HG03342 (cell line): ENCODE data around the gene NTF3.

Experiments
- ATAC-seq: cut with Tn5 transposase; IDR thresholded peaks from one replicate; pipeline ENCODE4 v1.9.1; 2021; ENCODE audit warnings: mild to moderate bottlenecking, moderate library complexity; ENCODE audit not compliant: unreplicated experiment

Gene NTF3

DNA sequence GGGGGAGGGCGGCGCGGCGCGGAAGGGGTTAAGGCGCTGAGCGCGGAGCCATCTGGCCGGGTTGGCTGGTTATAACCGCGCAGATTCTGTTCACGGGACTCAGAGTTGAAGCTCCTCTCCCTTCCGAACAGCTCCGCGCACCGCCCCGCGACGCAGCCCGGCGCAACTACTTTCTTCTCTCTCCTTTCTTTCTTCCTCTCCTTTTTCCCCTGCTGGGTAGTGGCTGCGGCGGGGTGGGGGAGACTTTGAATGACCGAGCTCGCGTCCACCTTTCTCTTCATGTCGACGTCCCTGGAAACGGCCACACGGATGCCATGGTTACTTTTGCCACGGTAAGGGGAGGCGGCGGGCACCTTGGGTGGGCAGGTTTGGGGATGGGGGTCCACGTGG, at the start of gene NTF3:
Gene NTF3 (plus strand): TSS at position 98 of the 390 bp plus-strand sequence. CDS start 217 bp downstream, at position 315.
- ATAC-seq, result no peak

DNA sequence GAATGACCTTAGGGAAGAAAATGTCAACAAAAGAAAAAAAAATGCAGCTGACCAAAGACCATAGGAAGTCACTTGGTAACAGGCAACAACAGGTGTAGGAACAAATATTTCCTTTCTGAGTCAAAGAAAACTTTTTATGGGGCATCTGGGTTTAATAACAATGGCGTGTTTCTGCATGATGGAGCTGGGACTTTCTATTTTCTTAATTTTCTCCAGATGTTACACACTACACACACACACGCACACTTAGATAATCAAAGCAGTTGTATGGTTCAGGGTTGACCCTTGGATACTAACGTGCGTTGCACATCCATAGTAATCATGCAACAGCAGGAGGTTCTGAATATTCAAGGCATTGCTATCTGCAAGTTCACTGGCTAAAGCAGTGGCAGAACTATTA, 47.9 kb upstream of the NTF3 start:
- ATAC-seq, result no peak

DNA sequence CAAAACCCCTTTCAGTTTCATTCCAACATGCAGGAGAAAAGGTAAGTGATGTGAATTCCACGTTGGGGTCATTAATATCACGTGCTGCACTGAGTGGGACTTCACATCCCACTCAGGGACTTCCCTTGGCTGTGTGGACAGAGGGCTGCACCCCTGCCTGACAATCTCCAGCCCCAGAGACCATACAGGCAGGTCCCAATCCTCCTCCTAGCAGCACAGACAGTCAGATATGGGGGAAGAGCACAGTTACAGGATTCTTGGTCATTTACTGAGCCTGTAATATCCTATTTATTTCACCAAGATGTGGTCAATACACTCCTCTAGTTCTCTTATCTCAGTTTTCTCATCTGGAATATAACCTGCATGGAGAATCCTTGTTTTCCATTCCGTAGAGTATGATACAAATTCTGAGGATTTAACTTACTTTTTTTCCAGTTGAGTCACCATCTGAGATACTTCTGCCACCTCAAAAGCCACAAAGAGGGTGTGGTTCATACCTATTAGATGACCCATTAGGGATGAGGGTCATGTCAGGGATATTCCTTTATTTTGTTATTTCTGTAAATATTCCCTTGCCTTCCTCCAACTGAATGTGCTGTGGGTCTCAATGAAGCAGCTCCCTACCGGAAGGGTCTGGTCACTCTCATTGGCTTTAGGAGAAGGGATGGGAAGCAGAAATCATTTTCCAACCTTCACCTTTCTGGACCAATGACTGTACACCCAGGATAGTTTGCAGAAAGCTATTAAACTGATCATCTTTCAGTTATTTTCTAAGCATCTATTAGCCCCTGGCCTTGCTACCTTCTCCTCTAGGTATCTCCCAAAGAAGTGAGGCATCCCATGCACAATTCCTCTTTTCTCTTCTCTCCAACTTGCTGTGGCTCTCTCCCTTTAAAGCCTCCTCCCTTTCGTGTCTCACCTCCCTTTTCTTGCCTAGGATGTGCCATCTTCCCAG, 43.0 kb upstream of the NTF3 start:
- ATAC-seq, result no peak

- ATAC-seq, result no peak
These were observed 41.6 kb upstream of the NTF3 start for GRCh38 chr12:5390174-5390799.

GRCh38 chr12:5391653-5392052, 40.3 kb upstream of the NTF3 start:
- no peak for ATAC-seq

- no peak for ATAC-seq
These were observed 38.9 kb upstream of the NTF3 start for GRCh38 chr12:5392961-5393360.

DNA sequence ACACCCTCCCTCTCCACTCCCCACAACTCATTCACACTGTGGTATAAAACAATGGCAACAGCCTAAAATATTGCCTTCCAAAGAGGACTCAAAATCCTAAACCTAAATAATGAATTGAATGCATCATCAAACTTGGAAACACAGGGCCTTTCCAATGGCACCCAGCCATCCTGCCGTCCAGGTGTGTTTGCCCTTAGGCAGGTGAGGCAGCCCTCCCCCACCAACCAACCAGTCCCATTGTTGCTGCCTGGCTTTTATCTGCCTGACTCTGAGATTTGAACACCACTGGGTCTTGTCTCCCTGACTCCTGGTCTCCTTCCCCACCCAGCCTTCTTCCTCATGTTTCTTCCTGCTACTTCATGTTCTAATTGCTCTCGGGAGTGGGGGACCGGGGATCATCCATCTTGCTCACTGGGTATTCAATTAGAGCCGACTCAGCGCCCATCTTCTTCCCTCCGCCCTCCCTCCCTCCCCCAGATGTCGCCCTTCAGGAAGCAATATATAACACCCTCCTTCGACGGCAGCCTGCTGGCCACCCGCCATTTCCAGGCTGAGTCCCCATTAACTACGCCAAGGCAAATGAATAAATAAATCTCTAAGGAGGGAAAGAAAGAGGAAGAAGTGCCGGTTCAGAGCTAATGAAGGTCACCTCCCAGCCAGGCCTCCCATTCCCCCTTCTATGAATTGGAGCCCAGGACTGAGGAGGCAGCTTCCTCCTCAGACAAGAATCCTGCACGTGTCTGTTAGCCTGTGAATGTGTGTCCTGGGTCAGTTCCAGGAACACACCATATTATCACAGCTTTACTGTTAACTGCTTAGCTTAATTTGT, 36.3 kb upstream of the NTF3 start:
- ATAC-seq, result no peak

DNA sequence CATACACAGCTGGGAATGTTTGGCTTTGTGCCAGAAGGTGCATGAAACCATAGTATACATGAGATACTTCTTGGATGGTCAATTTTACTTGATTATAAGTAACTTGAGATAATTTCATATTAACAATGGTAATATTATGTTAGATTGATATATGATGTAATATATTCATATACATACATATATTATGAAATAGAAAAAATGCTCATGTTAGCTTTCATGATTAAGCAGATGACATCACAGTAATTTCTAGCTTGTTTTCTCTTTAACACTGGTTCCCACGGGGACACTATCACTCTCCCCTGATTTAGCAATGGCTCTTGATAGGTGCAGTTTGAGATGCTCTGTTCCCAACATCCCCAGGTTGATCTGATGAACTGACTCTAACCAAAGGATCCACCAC, 35.4 kb upstream of the NTF3 start:
- ATAC-seq, result no peak

DNA sequence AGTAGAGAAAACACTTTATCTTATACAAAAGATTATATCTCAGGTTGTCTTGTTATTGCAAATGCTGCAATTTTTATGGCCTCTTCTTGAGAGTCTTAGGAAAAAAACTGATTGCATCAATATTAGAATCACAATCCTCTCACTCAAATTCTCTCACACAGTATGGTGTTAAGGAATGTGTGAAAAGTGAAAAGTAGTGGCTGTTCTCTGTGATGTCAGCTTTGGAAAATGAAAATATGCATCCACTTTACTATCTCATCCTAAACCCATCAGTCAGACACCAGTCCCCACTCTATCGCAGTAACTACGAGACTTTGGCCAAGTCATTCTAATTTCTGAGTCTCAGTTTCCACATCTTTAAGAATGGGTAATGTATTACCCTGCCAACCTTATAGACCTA, 32.6 kb upstream of the NTF3 start:
- no peak for ATAC-seq

GRCh38 chr12:5402009-5402935, 29.6 kb upstream of the NTF3 start:
- no peak for ATAC-seq

DNA sequence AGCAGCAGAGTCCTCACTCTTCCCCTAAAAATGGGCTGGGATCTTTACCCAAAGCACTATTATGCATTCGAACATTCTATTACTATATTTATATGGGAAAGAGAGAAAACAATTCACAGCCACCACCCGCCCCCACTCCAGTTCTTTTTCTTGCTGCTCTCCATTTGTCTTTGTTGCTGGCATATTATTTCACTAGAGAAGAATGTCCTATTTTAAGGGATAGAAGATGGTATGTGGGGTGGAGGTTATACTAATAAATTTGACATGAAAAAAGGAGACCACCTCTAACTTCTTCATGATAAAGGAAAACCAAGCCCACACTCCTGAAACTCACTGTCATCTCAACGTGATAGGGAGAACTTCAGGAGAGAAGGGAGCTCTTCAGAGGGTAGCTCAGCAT, 28.5 kb upstream of the NTF3 start:
- ATAC-seq, result no peak

- no peak for ATAC-seq
These were observed 24.7 kb upstream of the NTF3 start for GRCh38 chr12:5407034-5407856.

GRCh38 chr12:5409619-5410018, 22.3 kb upstream of the NTF3 start:
- no peak for ATAC-seq

DNA sequence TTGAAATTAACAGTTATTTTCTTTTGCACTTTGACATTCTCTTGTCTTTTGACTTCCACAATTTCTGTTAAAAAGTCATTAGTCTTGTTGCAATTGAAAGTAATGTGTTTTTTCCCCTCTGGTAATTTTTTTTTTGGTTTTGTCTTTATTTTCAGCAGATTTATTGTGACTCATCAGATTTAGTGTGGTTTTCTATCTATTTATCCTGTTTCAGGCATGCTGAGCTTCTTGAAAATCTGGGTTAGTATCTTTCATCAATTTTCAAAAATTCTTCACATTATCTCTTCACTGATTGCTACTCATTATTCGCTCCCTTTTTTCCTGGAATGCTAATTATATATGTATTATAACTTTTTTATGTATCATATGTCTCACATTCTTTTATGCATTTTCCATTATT, 15.3 kb upstream of the NTF3 start:
- ATAC-seq, result no peak

GRCh38 chr12:5417500-5417899, 14.4 kb upstream of the NTF3 start:
- ATAC-seq, result no peak

DNA sequence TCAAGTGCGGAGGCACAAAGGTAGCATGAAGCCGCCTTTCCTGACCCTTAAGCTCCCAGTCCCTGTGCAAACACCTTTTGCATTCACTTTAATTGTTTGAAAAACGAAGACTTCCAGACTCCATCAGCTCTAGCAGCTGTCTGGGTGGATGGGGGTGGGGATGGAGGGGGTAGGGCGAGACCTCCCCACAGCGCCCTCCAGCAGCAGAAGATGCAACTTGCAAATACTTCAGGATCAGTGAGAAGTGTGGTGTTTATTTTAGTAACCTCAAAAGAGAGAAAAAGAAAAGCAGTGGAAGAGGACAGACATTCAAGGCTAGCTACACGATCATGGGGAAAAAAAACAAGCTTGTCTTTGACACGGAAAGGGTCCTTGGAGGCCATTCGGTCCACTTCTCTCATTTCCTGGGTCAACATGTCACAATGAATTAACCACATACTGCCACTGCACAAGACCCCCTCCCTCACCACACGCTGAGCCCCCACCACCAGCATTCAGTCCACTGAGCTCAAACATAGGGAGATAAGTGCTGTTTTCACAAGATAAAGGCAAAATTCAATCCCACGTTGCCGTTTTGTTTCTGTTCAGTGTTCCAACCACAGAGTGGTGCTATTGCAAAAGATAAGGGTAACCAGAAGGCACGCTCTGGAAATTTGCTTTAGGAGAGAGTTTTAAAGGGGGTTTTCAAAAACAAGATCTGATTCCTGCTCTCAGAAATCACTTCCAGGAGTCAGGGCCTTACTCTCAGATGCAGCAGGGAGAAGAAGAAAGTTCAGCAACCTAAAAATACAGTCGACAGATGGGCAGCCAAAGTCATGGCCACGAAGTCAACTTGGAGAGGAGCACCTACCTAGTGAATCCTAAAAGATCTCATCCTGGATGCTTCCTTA, 3.3 kb upstream of the NTF3 start:
- ATAC-seq, result no peak

GRCh38 chr12:5429741-5430557, 2.0 kb upstream of the NTF3 start:
- no peak for ATAC-seq
